ENCODE data around the gene COL8A1.

COL8A1 gene

DNA sequence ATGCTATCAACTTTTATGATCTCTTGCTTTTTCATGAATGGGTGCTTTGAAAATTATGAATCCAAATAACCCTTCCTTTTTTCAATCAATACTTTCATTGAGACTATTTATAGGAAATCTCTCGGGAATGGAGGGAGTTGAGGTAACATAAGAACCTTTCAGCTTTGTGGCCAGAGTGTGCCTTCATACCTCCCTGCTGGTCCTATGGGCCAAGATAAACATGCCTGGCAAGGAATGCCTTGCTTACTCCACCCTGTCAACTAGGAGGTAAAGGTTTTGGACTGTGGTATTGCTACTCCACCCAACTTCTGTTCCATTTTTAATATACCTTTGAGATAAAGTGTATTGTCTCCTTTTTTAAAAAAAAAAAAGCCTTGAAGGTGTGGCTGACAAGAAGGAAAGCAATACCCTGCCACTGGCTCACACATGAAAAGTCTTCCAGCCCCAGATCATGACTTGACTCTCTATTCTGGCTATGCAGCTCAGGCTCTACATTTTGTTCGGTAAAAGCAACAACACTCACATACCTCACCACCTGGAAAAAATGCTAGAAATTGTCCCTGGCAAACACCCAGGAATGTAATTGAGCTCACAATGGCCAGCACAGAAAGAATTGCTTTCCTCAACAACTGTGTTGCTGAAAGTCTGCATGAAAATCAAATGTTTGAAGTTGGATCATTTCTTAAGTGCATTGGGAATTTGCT, 35.8 kb downstream of the COL8A1 start:
- DNase-seq (ENCODE audit: low read depth): no peak

DNA sequence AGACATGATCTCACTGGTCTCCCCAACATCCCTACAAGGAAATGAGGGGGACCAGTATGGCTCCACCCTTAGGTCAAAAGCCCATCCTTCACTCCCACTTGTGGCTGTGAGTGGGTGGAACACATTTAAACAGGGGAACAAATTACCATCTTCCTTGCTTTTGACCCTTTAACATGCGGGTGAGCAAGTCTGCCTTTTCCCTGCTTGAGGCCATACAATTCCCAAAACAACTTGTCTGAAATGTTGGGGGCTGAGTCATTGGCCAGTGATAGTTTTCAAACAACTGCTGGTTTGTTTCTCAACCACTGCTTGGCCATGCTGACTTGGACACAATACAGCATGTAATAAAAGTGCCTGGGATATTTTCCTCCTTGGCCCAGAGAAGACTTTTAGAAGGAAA, 39.6 kb downstream of the COL8A1 start:
- DNase-seq (ENCODE audit: low read depth): no peak

DNA sequence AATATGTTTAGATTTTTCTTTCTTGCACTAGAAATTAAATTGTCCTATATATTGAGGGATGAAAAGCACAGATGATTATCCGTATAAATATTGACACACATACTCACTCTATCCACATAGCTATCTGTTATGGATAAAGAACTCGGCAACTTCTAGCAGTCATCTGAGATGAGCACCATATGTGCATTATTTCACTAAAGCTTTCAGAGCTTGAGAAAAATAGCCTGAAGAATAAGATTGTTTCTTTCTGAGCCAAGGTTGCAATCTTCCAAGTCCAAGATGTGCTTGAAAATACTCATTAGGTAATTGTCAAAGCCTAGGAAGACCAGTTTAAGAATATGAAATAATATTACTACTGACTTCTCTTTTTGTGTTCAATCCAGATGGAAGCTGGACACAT, 40.5 kb downstream of the COL8A1 start:
- DNase-seq (ENCODE audit: low read depth): no peak

DNA sequence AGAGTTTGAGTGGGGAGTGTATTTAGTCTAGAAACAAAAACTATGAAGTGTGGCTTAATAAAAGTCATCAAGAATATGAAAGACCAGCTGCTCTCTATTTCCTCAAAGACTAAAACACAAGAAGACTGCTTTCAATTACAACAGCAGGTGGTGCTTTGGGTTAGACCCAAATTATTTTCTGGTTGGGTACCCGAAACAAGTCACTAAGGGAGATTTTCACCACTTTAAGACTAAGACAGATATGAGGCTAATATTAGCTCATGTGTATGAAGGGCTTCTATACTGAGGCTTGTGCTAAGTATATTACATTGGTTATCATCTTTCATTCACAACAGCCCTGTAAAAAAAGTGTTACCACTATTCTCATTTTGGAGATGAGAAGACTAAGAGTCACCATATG, 43.1 kb downstream of the COL8A1 start:
- DNase-seq (ENCODE audit: low read depth): no peak

DNA sequence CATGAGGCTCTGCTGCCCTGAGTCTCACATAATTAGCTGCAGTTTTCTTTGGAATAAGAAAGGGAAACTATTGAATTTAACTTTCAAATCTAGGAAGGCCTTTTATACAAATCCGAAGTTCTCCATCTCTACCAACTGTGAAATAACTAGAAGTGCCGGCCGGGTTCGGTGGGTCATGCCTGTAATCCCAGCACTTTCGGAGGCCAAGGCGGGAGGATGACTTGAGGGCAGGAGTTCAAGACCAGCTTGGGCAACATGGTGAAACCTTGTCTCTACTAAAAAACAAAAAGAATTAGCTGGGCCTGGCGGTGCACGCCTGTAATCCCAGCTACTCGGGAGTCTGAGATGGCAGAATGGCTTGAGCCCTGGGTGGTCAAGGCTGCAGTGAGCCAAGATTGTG, 43.6 kb downstream of the COL8A1 start:
- no peak for DNase-seq (ENCODE audit: low read depth)

DNA sequence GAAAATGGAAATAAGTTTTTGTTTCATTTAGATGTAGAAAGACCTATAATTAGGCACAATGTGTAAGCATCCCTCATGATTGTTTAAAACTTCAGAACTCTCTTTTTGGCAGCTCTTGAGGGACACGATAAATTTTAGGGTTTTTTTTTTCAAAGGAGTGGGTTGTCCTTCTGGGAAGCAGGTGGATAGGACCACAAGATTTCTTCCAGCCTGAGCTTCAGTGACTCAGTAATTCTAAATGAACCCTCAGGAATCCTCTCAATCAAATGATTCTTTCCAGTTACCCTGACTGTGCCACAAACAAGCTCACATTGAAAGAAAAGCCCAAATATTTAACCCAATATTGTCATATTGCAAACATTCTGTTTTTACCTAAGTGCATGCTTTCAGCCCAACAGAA, 45.1 kb downstream of the COL8A1 start:
- DNase-seq (ENCODE audit: low read depth): no peak

DNA sequence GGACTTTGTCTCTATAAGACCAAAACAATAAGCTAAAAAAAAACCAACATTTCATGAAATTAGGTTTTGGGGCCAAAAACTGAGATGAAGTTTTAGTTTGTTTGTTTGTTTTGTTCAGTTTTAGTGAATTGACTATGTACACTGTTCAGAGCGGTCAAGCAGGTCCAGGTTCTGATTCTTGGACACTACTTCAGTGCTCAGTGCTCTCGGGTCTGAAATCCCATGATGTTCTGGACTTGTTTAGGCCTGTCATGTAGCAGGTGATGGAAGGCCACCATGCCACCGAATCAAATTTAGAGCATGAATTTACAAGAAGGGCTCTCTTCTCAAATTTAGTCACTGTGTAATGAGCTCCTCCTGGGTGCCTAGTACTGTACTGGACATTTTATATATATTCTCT, 45.5 kb downstream of the COL8A1 start:
- DNase-seq (ENCODE audit: low read depth): no peak

DNA sequence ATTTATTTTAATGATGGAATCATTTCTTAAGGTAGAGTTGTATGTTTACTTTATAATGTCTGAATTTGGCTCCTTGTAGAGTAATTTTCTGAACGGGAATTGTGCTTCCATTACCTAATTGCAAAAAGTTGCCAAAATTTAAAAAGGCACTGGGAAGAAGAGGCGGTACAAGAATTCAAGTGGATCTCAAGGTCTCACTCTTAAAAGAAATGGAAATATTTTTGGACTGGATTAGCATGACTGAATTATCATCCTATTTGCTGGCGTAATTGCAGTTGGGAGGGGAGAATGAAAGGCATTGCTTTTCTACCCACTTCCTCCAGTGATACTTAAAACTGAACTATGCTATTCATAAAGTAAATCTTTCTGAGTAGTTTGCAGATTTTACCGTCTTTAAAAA, 46.2 kb downstream of the COL8A1 start:
- DNase-seq (ENCODE audit: low read depth): no peak

DNA sequence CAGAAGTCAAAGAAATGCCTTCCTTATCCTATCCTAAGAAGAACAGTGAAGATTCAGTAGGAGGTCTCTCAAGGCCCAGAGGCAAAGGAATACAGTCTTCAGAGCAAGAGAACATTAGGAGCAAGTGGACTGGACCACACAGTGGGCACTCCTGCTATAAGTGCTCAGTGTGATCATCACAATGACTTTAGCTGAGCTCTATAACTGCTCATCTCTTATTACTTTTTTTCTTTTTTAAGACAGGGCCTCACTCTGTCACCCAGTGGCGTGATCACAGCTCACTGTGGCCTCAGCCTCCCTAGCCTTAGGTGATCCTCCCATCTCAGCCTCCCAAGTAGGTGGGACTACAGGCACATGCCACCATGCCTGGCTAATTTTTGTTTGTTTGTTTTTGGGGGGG, 48.1 kb downstream of the COL8A1 start:
- no peak for DNase-seq (ENCODE audit: low read depth)

DNA sequence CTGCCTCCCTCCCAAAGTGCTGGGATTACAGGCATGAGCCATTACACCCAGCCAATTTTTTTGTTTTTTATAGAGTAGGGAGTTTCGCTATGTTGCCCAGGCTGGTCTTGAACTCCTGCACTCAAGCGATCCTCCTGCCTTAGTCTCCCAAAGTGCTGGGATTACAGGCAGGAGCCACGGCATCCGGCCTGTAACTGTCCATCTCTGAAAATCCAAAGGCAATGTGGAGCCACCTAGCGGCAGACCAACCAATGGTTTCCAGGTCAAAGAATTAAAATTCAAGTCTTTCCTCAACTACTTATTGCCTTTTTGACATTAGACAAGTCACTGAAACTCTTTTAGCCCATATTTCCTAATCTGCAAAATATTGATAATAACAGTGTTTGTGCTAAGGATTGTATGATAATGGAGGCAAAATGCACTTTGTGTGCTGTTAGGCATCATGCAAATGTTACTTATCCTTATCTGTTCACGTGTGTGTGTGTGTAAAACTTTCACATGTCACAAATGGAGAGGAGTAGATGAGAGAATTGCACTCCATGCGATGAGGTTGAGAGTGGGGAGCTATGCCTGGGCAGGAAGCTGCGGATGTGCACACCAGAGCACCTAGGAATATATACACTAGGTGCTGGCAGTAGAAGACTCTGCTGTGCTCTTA, 48.7 kb downstream of the COL8A1 start:
- peak; percentile 34 for DNase-seq (ENCODE audit: low read depth)

DNA sequence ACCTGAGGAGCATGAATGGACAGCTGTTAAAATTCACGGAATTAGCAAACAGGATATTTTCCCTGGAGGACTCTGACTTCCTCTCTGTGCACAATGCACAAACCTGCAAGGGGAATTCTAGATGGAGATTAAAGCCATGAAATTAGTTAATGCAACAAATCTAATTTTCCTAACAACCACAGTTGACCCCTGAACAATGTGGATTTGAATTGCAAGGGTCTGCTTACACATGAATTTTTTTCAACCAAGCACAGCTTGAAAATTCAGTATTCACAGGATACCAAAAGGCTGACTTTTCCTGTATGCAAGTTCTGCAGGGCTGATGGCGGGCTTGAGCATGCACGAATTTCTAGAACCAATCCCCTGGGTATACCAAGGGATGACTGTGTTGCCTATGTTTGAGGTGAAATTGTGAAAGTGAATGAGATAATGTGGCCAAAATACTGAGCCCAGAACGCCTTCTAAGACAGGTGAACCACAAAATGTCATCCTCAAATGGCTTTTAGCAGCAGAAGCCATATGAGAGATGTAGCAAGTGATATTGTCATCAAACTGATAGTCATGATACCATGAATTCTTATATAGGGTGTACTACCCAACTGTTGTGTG, 52.5 kb downstream of the COL8A1 start:
- no peak for DNase-seq (ENCODE audit: low read depth)

DNA sequence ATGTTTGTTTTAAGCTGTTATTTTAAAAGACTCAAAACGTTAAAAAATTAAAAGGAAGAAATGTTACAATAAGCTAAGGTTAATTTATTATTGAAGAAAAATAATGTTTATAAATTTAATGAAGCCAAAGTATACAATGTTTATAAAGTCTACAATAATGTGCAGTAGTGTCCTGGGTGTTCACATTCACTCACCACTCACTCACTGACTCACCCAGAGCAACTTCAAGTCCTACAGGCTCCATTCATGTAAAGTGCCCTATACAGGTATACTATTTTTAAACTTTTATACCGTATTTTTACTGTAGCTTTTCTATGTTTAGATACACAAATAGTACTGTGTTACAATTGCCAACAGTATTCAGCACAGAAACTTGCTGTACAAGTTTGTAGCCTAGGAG, 55.2 kb downstream of the COL8A1 start:
- DNase-seq (ENCODE audit: low read depth): no peak

DNA sequence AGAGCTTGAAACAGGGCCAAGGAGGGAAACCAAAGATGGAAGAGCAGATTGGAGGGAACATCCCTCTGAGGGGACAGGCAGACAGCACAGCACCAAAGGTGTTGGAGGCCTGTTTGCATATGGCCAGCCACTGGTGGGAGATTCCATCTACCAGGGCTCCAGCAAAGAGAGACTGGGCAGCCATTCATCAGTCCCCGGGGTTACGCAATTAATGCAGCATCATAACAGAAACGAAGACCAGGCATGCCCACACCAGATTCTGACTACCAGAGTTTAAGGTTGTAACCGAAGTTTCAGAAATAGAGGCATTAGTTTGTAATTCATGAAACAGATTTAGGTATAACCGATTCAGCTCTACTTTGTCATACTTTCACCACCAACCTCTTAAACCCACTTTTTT, 58.1 kb downstream of the COL8A1 start:
- no peak for DNase-seq (ENCODE audit: low read depth)

DNA sequence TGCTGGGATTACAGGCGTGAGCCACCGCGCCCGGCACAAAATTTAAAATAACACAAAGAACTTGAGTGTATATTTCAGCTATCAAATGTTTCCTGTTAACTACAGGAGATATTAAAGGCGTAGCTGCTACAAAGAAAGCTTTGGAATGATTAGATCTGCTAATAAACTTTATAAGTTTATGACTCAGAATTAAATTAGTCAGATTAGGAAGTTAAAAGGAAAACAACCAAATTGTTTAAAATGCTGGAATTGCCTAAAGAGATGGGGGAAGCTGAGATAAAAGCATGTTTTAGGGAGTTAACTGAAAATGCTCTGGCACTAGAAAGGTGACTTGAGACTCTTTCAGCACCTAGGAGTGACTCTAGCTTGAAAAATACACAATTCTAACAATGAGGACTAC, 58.9 kb downstream of the COL8A1 start:
- no peak for DNase-seq (ENCODE audit: low read depth)

DNA sequence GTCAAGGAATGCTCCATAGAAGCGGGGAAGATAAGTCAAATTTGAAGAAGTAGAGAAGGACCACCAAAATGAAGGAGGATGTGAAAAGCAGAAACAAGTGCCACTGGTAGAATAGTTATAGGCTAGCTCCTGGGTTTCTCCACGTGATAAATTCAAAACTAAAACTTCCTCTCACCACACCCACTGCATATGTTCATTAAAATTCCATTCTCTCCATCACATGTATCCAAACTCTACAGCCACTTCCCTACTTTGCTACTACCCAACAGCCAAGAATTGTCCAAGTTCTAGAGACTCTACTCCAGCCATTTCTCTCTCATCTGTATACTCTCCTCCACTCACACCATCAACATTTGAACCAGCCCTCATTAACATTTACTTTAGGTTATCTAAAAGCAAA, 60.5 kb downstream of the COL8A1 start:
- DNase-seq (ENCODE audit: low read depth): no peak

DNA sequence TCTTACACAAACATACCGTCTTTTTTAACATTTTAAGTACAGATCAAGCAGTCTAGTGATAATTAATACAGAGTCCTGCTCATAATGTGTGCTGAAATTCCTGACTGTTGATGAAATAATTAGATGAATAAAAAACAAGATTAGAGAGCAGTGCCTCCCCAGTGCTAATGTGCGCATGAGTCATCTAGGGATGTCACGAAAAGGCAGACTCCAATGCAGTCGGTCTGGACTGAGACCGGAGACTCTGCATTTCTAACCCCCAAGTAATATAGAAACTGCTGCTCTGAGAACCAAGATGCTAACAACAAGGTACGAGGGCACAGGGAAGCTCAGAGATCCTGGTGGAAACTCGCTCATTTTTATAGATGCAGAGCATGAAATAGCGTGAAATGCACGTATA, 61.4 kb downstream of the COL8A1 start:
- no peak for DNase-seq (ENCODE audit: low read depth)

DNA sequence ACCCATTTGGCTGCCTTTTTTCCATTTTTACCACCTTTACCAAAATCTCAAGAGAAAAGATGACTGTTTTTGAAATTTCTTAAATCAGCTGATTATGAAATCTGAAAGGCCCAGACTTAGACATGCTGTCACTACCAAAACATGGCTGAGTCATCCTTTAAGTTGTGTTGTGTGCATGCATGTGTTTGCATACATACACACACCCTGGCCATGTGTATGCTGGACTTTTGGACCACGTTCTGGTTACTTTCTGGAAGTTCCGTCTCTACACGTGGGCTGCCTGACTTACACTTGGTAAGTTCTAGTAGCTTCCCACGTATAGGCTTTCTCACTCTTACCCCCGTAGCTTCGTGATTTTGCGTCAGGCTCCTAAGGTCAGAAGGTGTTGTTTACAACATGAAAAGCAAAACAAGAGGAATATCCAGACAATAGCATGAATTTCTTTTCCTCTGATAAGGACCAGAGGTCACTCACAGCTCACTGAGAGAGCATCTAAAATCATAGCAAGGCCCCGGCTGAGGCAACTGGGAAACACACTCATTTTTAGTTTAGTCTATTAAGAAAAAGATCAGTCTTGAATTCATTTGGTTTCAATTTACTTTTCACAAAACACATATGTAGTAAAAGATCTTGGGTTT, 62.4 kb downstream of the COL8A1 start:
- DNase-seq (ENCODE audit: low read depth): no peak

DNA sequence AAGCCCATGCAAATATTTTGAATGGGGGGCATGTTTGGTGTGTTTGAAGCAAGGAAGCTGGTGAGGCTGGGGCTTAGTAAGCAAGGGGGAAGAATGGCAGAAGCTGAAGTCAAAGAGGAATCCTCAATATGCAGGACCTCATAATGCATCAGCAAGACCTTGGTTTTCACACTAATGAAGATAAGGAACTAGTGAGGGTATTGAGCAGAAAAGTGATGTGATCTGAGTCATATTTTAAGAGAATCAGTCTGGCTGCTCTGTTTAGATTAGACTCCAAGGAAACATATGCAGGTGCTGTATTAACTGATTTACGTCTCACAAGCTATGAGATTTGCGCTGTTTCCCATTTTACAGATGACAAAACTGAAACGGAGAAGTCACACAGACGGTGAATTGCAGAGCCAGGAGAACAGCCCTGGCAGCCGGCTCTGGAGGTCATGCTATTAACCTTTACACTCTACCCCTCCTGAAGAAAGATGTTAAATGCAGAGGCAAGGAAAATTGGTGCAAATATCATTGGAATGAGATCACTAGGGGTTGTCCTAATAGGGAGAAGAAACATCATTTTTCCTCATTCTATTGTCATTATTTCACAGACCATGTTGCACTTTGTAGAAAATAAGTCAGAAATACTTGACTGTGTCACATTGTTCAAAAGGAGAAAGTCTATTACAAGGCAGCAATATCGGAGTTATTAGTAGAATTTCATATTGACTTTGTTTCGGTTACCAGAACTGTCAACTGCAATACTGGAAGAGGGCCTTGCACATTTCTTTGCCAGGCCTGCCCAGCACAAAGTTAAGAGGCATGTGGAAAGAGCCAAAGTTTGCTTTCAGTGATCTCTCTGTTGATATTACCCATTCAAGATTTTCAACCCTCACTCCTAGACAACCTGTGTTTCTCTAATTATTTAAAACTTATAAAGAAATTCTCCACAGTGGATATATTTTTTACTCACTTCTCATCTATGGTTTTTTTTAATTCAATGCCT, 64.9 kb downstream of the COL8A1 start:
- no peak for DNase-seq (ENCODE audit: low read depth)

DNA sequence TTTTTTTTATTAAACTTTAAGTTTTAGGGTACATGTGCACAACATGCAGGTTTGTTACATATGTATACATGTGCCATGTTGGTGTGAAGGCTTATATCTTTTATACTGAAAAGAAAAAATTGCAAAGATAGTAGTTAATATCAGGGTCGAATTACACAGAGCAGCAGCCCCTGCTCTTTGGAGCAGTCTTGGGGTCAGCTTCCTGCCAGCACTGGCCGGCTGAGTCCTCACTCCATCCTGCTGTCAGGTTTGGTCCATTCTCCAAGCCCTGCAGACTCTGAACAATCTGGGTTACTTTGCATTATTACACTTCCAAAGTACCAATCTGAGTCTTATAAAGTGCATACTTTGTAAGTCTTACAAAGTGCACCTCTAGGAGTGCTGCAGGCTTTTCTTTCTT, 66.0 kb downstream of the COL8A1 start:
- DNase-seq (ENCODE audit: low read depth): no peak

DNA sequence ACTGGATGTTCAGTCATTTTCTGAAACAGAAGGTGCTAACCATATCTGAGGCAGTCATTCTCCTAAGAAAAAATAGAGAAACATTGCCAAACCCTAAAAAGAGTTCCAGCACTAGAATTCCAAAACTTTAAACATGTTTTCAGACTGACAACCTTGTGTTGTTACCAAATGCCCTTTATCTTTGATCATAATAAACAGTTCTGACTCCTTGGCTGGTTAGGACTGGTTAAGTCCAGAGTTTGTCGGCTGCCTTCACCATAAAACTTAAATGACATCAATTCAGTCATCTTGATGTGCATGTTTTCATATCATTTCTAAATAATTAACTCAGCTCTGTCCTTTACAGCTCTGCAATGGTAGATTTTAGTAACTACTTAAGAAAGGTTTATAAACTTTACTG, 68.0 kb downstream of the COL8A1 start:
- no peak for DNase-seq (ENCODE audit: low read depth)

DNA sequence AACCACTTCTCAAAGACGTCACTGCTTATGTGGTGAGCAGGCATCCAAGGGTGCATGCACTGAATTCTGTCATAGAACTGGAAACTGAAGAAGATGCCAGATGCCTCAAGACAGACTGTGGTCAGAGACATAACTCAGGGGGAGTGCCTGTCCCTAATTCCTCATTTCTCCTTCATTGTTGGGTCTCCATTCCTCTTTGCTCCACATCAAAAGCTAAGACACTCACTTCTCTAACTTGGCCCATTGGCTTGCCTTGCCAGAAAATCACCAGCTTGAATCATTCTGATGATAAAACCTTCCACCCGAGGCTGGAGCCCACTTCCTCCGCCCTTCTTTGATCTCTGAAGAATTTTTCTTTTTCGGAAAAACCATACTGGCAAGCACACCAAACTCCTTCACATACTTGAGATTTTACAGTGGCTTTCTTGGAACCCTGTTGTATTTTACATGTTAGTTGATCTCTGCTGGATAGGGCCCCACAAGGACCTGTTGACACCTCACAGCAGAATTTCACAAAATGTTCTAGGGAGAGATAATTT, 69.9 kb downstream of the COL8A1 start:
- no peak for DNase-seq (ENCODE audit: low read depth)

DNA sequence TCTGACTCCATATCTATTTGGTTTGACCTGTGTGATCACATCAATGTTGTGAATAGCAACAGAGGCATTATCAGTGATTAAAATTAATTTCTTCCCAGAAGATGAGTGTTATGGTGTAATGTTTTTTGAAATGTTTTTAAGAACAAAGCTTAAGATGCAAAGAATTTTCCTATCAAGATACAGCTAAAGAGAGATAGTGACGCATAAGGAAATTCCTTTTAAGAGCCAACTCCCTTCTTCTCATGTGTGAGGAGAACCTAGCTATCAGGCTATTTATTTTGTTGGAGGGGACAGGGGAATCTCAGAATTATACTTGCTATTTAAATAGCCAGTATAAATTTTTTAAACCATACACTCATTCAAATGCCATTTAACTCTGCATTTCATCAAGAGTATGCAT, 71.3 kb downstream of the COL8A1 start:
- DNase-seq (ENCODE audit: low read depth): no peak
